IMR-90 (cell line): ENCODE data around the gene SRPK2. TPM values are rescaled to one million over a fixed set of nuclear protein-coding genes. Genes with fewer than 3 reads are reported as not detected.

Source experiments
- ATAC-seq: fragments of 200-7000 bp; cut with Tn5 transposase; 2 replicates; pipeline ENCODE4 v1.9.1; 2020; ENCODE audit warnings: low read depth, mild to moderate bottlenecking, moderate library complexity
- BruUV-seq: library from RNA; stranded (reverse); fragments of 400-500 nt; replicated peaks from 2 replicates; lab custom pipeline; 2021; lab: Mats Ljungman, UMichigan
- CTCF ChIA-PET: fragments of 300-600 bp; formaldehyde crosslinking; extraction: SDS; loops from one replicate; lab custom pipeline; 2021; ENCODE audit warnings: antibody characterized with exemption; lab: Yijun Ruan, JAX
- POLR2A ChIA-PET: fragments of 300-600 bp; sonication (Branson Sonifier 250); formaldehyde crosslinking; loops from one replicate; lab custom pipeline; 2022; ENCODE audit warnings: antibody characterized with exemption; ENCODE audit not compliant: unreplicated experiment; lab: Charles Lee
- DNase-seq: peaks from one replicate; pipeline ENCODE4 v3.0.0; 2013
- H2AFZ ChIP-seq: replicated peaks from 2 replicates; pipeline ENCODE3; 2013; ENCODE audit warnings: low read length, mild to moderate bottlenecking; ENCODE audit not compliant: poor library complexity
- H2AK5ac ChIP-seq: 2 replicates; pipeline ENCODE4 v1.6.1; 2013; ENCODE audit warnings: low read depth, low read length, inconsistent platforms
- H2AK9ac ChIP-seq: replicated peaks from 2 replicates; pipeline ENCODE3; 2013; ENCODE audit warnings: mild to moderate bottlenecking, low read depth, low read length, moderate library complexity; ENCODE audit not compliant: poor library complexity
- H2BK120ac ChIP-seq: 2 replicates; pipeline ENCODE4 v1.6.1; 2013; ENCODE audit warnings: low read depth, low read length, inconsistent platforms
- H2BK15ac ChIP-seq: 3 replicates; pipeline ENCODE4 v1.6.1; 2013; ENCODE audit warnings: low read depth, low read length, inconsistent platforms
- H2BK20ac ChIP-seq: 2 replicates; pipeline ENCODE4 v1.6.1; 2013; ENCODE audit warnings: low read depth, mild to moderate bottlenecking, inconsistent platforms, low read length, moderate library complexity
- H2BK5ac ChIP-seq: 2 replicates; pipeline ENCODE4 v1.6.1; 2013; ENCODE audit warnings: mild to moderate bottlenecking, low read depth, low read length, inconsistent platforms; ENCODE audit not compliant: poor library complexity, severe bottlenecking
- H3K14ac ChIP-seq: replicated peaks from 2 replicates; pipeline ENCODE4 v1.6.1; 2013; ENCODE audit warnings: low read depth, low read length, inconsistent platforms
- H3K18ac ChIP-seq: 2 replicates; pipeline ENCODE4 v1.6.1; 2013; ENCODE audit warnings: low read depth, low read length, control low read depth
- H3K23ac ChIP-seq: 2 replicates; pipeline ENCODE4 v1.6.1; 2013; ENCODE audit warnings: low read depth, low read length, inconsistent platforms
- H3K27ac ChIP-seq: 2 replicates; pipeline ENCODE4 v1.5.1; 2013; ENCODE audit warnings: mild to moderate bottlenecking, control low read depth, low read length; ENCODE audit not compliant: insufficient read depth
- H3K27me3 ChIP-seq: 2 replicates; pipeline ENCODE4 v1.6.1; 2013; ENCODE audit warnings: low read length; ENCODE audit not compliant: control insufficient read depth, insufficient read depth
- H3K36me3 ChIP-seq: 2 replicates; pipeline ENCODE4 v1.6.1; 2013; ENCODE audit warnings: low read length, mixed read lengths; ENCODE audit not compliant: control insufficient read depth, insufficient read depth
- H3K4ac ChIP-seq: 2 replicates; pipeline ENCODE4 v1.6.1; 2013; ENCODE audit warnings: low read depth, low read length, inconsistent platforms
- H3K4me1 ChIP-seq: 2 replicates; pipeline ENCODE4 v1.6.1; 2013; ENCODE audit warnings: low read length, mixed read lengths; ENCODE audit not compliant: control insufficient read depth, insufficient read depth
- H3K4me2 ChIP-seq: 2 replicates; pipeline ENCODE4 v1.6.1; 2013; ENCODE audit warnings: low read depth, mild to moderate bottlenecking, control low read depth, low read length, moderate library complexity
- H3K4me3 ChIP-seq: 2 replicates; pipeline ENCODE4 v1.5.1; 2013; ENCODE audit warnings: low read depth, mild to moderate bottlenecking, control low read depth, low read length, moderate library complexity; ENCODE audit not compliant: insufficient read depth
- H3K56ac ChIP-seq: 2 replicates; pipeline ENCODE4 v1.6.1; 2013; ENCODE audit warnings: low read length, inconsistent platforms; ENCODE audit not compliant: insufficient read depth; ENCODE audit errors: extremely low read depth
- H3K79me1 ChIP-seq, 2 experiments: 2 replicates each; pipeline ENCODE4 v1.6.1; 2013; ENCODE audit warnings: low read length in 2 of 2, inconsistent platforms in 1 of 2, low read depth in 1 of 2
- H3K9ac ChIP-seq: 2 replicates; pipeline ENCODE4 v1.6.1; 2013; ENCODE audit warnings: low read depth, low read length, control low read depth
- H3K9me1 ChIP-seq: 2 replicates; pipeline ENCODE4 v1.6.1; 2013; ENCODE audit warnings: low read length, inconsistent platforms; ENCODE audit not compliant: insufficient read depth
- H3K9me3 ChIP-seq: 2 replicates; pipeline ENCODE4 v1.6.1; 2013; ENCODE audit warnings: low read length; ENCODE audit not compliant: control insufficient read depth, insufficient read depth
- H4K20me1 ChIP-seq: 2 replicates; pipeline ENCODE4 v1.6.1; 2013; ENCODE audit warnings: low read length, inconsistent platforms; ENCODE audit not compliant: insufficient read depth
- H4K5ac ChIP-seq: 2 replicates; pipeline ENCODE4 v1.6.1; 2013; ENCODE audit warnings: mild to moderate bottlenecking, low read depth, low read length, control low read depth
- H4K8ac ChIP-seq, 2 experiments: 2 replicates each; pipeline ENCODE4 v1.6.1; 2013; ENCODE audit warnings: low read depth in 2 of 2, low read length in 2 of 2, control low read depth in 1 of 2, inconsistent platforms in 1 of 2
- H4K91ac ChIP-seq: 2 replicates; pipeline ENCODE4 v1.6.1; 2013; ENCODE audit warnings: low read depth, low read length, inconsistent platforms; ENCODE audit not compliant: insufficient read depth
- MAFK ChIP-seq: IDR thresholded peaks from 2 replicates; pipeline ENCODE4 v1.6.1; 2012; ENCODE audit warnings: low read depth, low read length, improper control_type of control experiment
- POLR2A ChIP-seq: IDR thresholded peaks from 2 replicates; pipeline ENCODE4 v1.6.1; 2012; ENCODE audit warnings: mild to moderate bottlenecking, low read depth, low read length
- RCOR1 ChIP-seq: IDR thresholded peaks from 2 replicates; pipeline ENCODE4 v1.6.1; 2012; ENCODE audit warnings: mild to moderate bottlenecking, low read length, improper control_type of control experiment; ENCODE audit not compliant: insufficient replicate concordance
- WGBS, 2 experiments: methylation state at CpG; one replicate each; pipeline versions ENCODE4 v1.1.5 to v1.1.7; 2013; ENCODE audit warnings: missing lambda C conversion rate in 2 of 2; ENCODE audit not compliant: insufficient read length in 1 of 2; ENCODE audit errors: extremely low coverage in 2 of 2; 5-methylcytosine and 5-hydroxymethylcytosine counted together
- dilution Hi-C: fragments of 300-500 bp; cut with HindIII; formaldehyde crosslinking; loops from one replicate; pipeline ENCODE4 v1.14.3; 2018; ENCODE audit warnings: low sequenced_read_pairs; ENCODE audit not compliant: unreplicated experiment
- in situ Hi-C: fragments of 300-500 bp; cut with MboI; formaldehyde crosslinking; loops from 3 replicates; pipeline ENCODE4 v1.14.3; 2019; ENCODE audit warnings: low sequenced_read_pairs, inconsistent platforms, mixed read lengths
- intact Hi-C: fragments of 100-400 bp; cut with micrococcal nuclease; formaldehyde crosslinking; loops from 2 replicates; pipeline ENCODE4 v1.10.0; 2022
- polyA plus RNA-seq, 3 experiments: library from polyadenylated mRNA; depleted of rRNA; stranded (reverse); fragments of >200 nt; gene quantifications; 2 replicates each; pipeline ENCODE4 v1.2.3, GENCODE V29; 2012; ENCODE audit warnings: low replicate concordance in 1 of 3
- total RNA-seq: library from RNA; depleted of rRNA; stranded (reverse); fragments of >200 nt; gene quantifications from 2 replicates; pipeline ENCODE4 v1.2.3, GENCODE V29; 2012

SRPK2 gene
- total and polyA plus RNA-seq, 2 of the 4 experiments (the other 2 are of a cell fraction), result 13.2 to 33.0 TPM

- ChIA-PET CTCF (no interaction called here), POLR2A (no interaction called here)
- H2BK120ac ChIP-seq, result no peak overlapping the region
- 0 out of 2 replicates have a peak, but pooled peaks cover 13% of the 10 kb centered on the region for H3K9me1 ChIP-seq
- H3K9ac ChIP-seq, result no peak overlapping the region
- H3K4ac ChIP-seq, result no peak overlapping the region
- no peak overlapping the region for H3K14ac ChIP-seq
- no peak overlapping the region for H2BK20ac ChIP-seq
- peaks cover 57% of the 10 kb centered on the region for H4K20me1 ChIP-seq
- no peak overlapping the region for H4K5ac ChIP-seq
- no TSS peak for BruUV-seq
- DNase-seq (no peak), ATAC-seq (no peak)
- H2AK9ac ChIP-seq, result no peak overlapping the region
- no peak overlapping the region for H3K56ac ChIP-seq
- no peak overlapping the region for H3K4me2 ChIP-seq
- in situ Hi-C loops (no loop called here), intact Hi-C loops (no loop called here), dilution Hi-C loops (no loop called here)
- WGBS, 2 experiments, result no CpG with 5 or more reads among the region's 6 CpGs
- H3K27ac ChIP-seq, result no peak overlapping the region
- no peak overlapping the region for H2BK5ac ChIP-seq
- no peaks in the 10 kb centered on the region for H3K36me3 ChIP-seq
- H2BK15ac ChIP-seq, result no peak overlapping the region
- H3K23ac ChIP-seq, result no peak overlapping the region
- no peak overlapping the region for H4K91ac ChIP-seq
- H4K8ac ChIP-seq, result no peak overlapping the region
- H3K9me3 ChIP-seq, result no peaks in the 10 kb centered on the region
- no peak overlapping the region for H2AFZ ChIP-seq
- H3K4me1 ChIP-seq, result no peaks in the 10 kb centered on the region
- no peak for TF ChIP-seq RCOR1
- TF ChIP-seq POLR2A, result no peak
- TF ChIP-seq MAFK, result no peak
- no peak overlapping the region for H3K18ac ChIP-seq
- no peaks in the 10 kb centered on the region for H3K27me3 ChIP-seq
- peaks cover 30 to 72% of the 10 kb centered on the region in 2 experiments for H3K79me1 ChIP-seq
- no peak overlapping the region for H3K4me3 ChIP-seq
- H2AK5ac ChIP-seq, result no peak overlapping the region
Measured at GRCh38 chr7:105322655-105323277, 66.0 kb downstream of the SRPK2 start.
